Natural killer cell (primary cell): ENCODE data around the gene FCER1G. TPM values are rescaled to one million over a fixed set of nuclear protein-coding genes. Genes with fewer than 3 reads are reported as not detected.

Source experiments
- ATAC-seq, 3 donors: fragments of 150-1000 bp in 2 of 3; fragments of 200-7000 bp in 1 of 3; cut with Tn5 transposase; 1 replicate in 1 of 3; 2 replicates in 2 of 3; pipeline ENCODE4 v1.10.0; 2021; ENCODE audit warnings: mild to moderate bottlenecking in 2 of 3, moderate library complexity in 2 of 3
- DNase-seq, 2 donors: peaks; one replicate each; pipeline versions ENCODE4 v3.0.0 to v3.0.0-alpha.2; 2013 to 2021; ENCODE audit warnings: mixed read lengths in 1 of 2
- H3K27ac ChIP-seq: one replicate; pipeline ENCODE4 v1.5.1; 2013; ENCODE audit warnings: mild to moderate bottlenecking, low read length
- H3K27me3 ChIP-seq: one replicate; pipeline ENCODE4 v1.6.1; 2013; ENCODE audit warnings: low read length; ENCODE audit not compliant: control insufficient read depth, insufficient read depth
- H3K36me3 ChIP-seq: one replicate; pipeline ENCODE4 v1.6.1; 2013; ENCODE audit warnings: low read length; ENCODE audit not compliant: control insufficient read depth, insufficient read depth
- H3K4me1 ChIP-seq: one replicate; pipeline ENCODE4 v1.6.1; 2013; ENCODE audit warnings: low read length; ENCODE audit not compliant: control insufficient read depth, insufficient read depth
- H3K4me3 ChIP-seq: one replicate; pipeline ENCODE4 v1.5.1; 2013; ENCODE audit warnings: low read length
- H3K9me3 ChIP-seq: one replicate; pipeline ENCODE4 v1.6.1; 2013; ENCODE audit warnings: low read length; ENCODE audit not compliant: control insufficient read depth, insufficient read depth
- H3K27ac Mint-ChIP-seq, 2 donors: one replicate each; pipeline ENCODE4 v1.8.0; 2022; ENCODE audit warnings: mild to moderate bottlenecking in 2 of 2, mixed read lengths in 2 of 2, moderate library complexity in 1 of 2
- H3K27me3 Mint-ChIP-seq, 2 donors: one replicate each; pipeline ENCODE4 v1.8.0; 2022; ENCODE audit warnings: low read depth in 2 of 2, mixed read lengths in 2 of 2
- H3K36me3 Mint-ChIP-seq: one replicate; pipeline ENCODE4 v1.8.0; 2022; ENCODE audit warnings: mixed read lengths
- H3K4me1 Mint-ChIP-seq, 2 donors: one replicate each; pipeline ENCODE4 v1.8.0; 2022; ENCODE audit warnings: mixed read lengths in 2 of 2
- H3K4me3 Mint-ChIP-seq: one replicate; pipeline ENCODE4 v1.8.0; 2022; ENCODE audit warnings: mild to moderate bottlenecking, moderate library complexity, mixed read lengths
- H3K9me3 Mint-ChIP-seq, 2 donors: one replicate each; pipeline ENCODE4 v1.8.0; 2022; ENCODE audit warnings: mixed read lengths in 2 of 2
- WGBS: methylation state at CpG from one replicate; pipeline ENCODE4 v1.1.7; 2013; ENCODE audit warnings: missing lambda C conversion rate; ENCODE audit not compliant: insufficient coverage; 5-methylcytosine and 5-hydroxymethylcytosine counted together
- intact Hi-C: fragments of 100-400 bp; cut with micrococcal nuclease; formaldehyde crosslinking; loops from one replicate; pipeline ENCODE4 v1.14.2; 2022
- total RNA-seq, 4 donors: library from RNA; stranded (reverse); fragments of 120-200 nt in 1 of 4; gene quantifications; one replicate each; pipeline versions ENCODE4 v1.2.3 to v1.2.4, GENCODE V29; 2013 to 2022
- TF ChIP-seq, protein P1 (sequence below): fragments of 200-600 bp; IDR thresholded peaks from one replicate; pipeline ENCODE4 v1.8.0; 2022; ENCODE audit warnings: antibody characterized with exemption

FCER1G gene
- total RNA-seq, 3 donors from 2014 or later (not counting 1 experiment from before 2014, with no cell fraction given): 226 to 281 (median 259) TPM

DNA sequence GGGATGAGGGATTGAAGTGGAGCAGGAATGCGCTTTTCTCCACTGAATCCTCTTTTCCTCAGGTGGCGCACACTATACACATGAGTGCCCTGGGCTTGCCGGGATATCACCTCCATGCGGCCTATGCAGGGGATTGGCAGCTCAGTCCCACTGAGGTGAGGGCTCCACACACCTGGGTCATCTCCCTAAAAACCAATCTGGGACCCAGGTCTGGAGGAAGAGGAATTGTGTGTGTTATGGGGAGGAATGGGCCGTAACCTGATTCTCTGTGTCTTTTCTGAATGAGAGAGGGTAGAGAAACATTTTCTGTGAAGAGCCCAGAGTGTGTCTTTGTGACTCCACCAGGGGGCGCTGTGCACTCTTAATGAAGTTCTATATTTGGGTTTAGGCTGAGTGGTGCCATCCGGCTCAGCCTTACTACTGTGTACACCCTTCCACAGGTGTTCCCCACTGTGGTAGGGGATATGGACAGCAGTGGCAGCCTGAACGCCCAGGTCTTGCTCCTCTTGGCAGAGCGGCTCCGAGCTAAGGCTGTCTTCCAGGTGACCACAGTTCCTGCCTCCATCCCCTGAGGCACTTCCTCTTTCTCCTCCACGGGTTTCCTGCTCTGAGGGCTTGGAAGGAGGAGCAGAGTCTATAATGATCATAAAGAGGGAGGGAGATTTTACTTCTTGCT lies 12.2 kb downstream of the FCER1G start:
- Histone ChIP-seq H3K4me1 (peaks cover 32% of the 10 kb centered on the region), H3K9me3 (no peaks in the 10 kb centered on the region), H3K4me3 (no peak overlapping the region), H3K27ac (no peak overlapping the region), H3K36me3 (peaks cover 19% of the 10 kb centered on the region), H3K27me3 (no peaks in the 10 kb centered on the region)
- ATAC-seq (peak; percentile 28 to 55 (median 36)), DNase-seq (peak; percentile 83 to 93)
- intact Hi-C loops: loop anchor here (1.0 to 5.0 kb wide), 4 partner anchors 64 to 155 kb away; partner anchors contain the start of genes CFAP126 and MPZ
- H3K9me3 Mint-ChIP-seq: no peaks in the 10 kb centered on the region
- peaks cover 39 to 47% of the 10 kb centered on the region in 2 donors for H3K4me1 Mint-ChIP-seq
- H3K36me3 Mint-ChIP-seq: no peaks in the 10 kb centered on the region
- H3K27ac Mint-ChIP-seq: peak overlapping the region; percentile 34 to 92
- H3K4me3 Mint-ChIP-seq: peak overlapping the region; percentile 100
- TF ChIP-seq, protein P1, sequence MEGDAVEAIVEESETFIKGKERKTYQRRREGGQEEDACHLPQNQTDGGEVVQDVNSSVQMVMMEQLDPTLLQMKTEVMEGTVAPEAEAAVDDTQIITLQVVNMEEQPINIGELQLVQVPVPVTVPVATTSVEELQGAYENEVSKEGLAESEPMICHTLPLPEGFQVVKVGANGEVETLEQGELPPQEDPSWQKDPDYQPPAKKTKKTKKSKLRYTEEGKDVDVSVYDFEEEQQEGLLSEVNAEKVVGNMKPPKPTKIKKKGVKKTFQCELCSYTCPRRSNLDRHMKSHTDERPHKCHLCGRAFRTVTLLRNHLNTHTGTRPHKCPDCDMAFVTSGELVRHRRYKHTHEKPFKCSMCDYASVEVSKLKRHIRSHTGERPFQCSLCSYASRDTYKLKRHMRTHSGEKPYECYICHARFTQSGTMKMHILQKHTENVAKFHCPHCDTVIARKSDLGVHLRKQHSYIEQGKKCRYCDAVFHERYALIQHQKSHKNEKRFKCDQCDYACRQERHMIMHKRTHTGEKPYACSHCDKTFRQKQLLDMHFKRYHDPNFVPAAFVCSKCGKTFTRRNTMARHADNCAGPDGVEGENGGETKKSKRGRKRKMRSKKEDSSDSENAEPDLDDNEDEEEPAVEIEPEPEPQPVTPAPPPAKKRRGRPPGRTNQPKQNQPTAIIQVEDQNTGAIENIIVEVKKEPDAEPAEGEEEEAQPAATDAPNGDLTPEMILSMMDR: peak; percentile 86
- WGBS: 40% methylated on average over 10 of the region's 11 CpGs
- no peaks in the 10 kb centered on the region for H3K27me3 Mint-ChIP-seq

DNA sequence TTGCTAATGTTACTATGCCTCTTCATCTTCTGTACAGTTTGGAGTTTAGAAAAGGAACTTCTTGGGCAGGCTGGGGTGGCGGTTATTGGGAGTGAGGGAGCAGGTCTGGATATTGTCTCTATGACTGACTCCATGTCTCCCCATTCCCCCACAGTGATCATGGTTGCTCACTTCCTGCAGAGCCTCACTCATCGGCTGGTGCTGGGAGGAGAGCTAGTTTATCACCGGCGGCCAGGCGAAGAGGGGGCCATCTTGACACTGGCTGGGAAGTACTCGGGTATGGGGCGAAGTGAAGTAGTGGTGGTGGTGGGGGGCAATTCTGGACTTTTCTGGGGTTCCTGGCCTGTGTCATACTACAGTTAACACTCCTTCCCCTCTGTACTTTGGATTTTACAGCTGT lies 12.9 kb downstream of the FCER1G start:
- H3K27ac ChIP-seq: no peak overlapping the region

DNA sequence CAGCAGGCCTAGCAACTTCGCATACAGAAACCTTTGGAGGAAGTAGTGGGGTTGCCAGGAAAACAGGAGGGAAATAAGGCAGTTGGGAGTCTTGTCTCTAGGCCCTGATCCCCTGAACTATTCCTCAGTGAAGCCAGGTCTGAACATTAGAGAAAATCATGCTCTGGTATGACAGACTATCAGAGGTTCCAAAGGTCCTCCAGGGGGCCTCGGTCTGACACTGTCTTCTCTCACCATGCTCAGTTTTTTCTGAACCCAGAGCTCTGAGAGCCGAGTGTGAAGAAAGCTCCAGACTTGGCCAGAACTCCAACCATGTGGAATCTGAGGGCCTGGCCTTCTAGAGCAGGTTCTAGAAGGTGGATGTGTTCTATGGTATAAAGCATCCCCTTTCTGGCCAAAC lies 14.8 kb downstream of the FCER1G start:
- WGBS: 89% methylated on average over 3 of the region's 3 CpGs
- H3K27me3 Mint-ChIP-seq: no peaks in the 10 kb centered on the region
- intact Hi-C loops: loop anchor here (5.0 kb wide), 2 partner anchors 77 to 137 kb away; partner anchors contain the start of genes CFAP126 and MPZ
- H3K36me3 Mint-ChIP-seq: no peaks in the 10 kb centered on the region
- Histone ChIP-seq H3K27ac (no peak overlapping the region), H3K4me1 (peaks cover 32% of the 10 kb centered on the region), H3K4me3 (no peak overlapping the region), H3K36me3 (peaks cover 19% of the 10 kb centered on the region), H3K27me3 (no peaks in the 10 kb centered on the region), H3K9me3 (no peaks in the 10 kb centered on the region)
- ATAC-seq (no peak), DNase-seq (no peak)
- peaks cover 29 to 32% of the 10 kb centered on the region in 2 donors for H3K4me1 Mint-ChIP-seq
- H3K27ac Mint-ChIP-seq: peak overlapping the region in 1 of 2 donors; percentile 30
- TF ChIP-seq, protein P1: no peak
- no peak overlapping the region for H3K4me3 Mint-ChIP-seq
- no peaks in the 10 kb centered on the region for H3K9me3 Mint-ChIP-seq

More for the DNA sequence above, 12.9 kb downstream of the FCER1G start:
- Mint-ChIP-seq H3K27me3 (no peaks in the 10 kb centered on the region), H3K27ac (peak overlapping the region in 1 of 2 donors; percentile 92), H3K4me3 (no peak overlapping the region), H3K4me1 (peaks cover 35 to 40% of the 10 kb centered on the region in 2 donors), H3K36me3 (no peaks in the 10 kb centered on the region), H3K9me3 (no peaks in the 10 kb centered on the region)
- 67% methylated on average over 5 of the region's 7 CpGs for WGBS
- no peaks in the 10 kb centered on the region for H3K27me3 ChIP-seq
- no peak for DNase-seq
- peaks cover 19% of the 10 kb centered on the region for H3K36me3 ChIP-seq
- no peak overlapping the region for H3K4me3 ChIP-seq
- intact Hi-C loops: loop anchor here (5.0 kb wide), 2 partner anchors 79 to 139 kb away; partner anchors contain the start of genes CFAP126 and MPZ
- TF ChIP-seq, protein P1: no peak
- H3K4me1 ChIP-seq: peaks cover 32% of the 10 kb centered on the region
- ATAC-seq: no peak
- no peaks in the 10 kb centered on the region for H3K9me3 ChIP-seq
